ENCODE data around the gene EFCAB7. TPM values are rescaled to one million over a fixed set of nuclear protein-coding genes. Genes with fewer than 3 reads are reported as not detected.

Gene EFCAB7
- total RNA-seq, 1 experiment from 2014 or later: 3.0 TPM

- peaks cover 12% of the 10 kb centered on the region for H3K27me3 Mint-ChIP-seq (ENCODE audit: low read depth)
- H3K27ac Mint-ChIP-seq: no peak overlapping the region
- TF ChIP-seq CTCF (conservative IDR thresholded peaks at IDR 0.05): no peak
- Histone ChIP-seq H4K20me1 (ENCODE audit: control insufficient read depth, insufficient read depth, insufficient read length) (no peaks in the 10 kb centered on the region), H2BK12ac (ENCODE audit: insufficient read length, low read depth, low read length) (no peak overlapping the region), H3K27ac (ENCODE audit: insufficient read length, low read depth, low read length) (no peak overlapping the region), H3K23ac (ENCODE audit: insufficient read length, low read depth, low read length) (no peak overlapping the region), H2BK20ac (ENCODE audit: low read depth, low read length, poor library complexity, severe bottlenecking) (no peak overlapping the region), H3K79me1 (ENCODE audit: insufficient read depth, low read depth, low read length, poor library complexity, severe bottlenecking) (no peaks in the 10 kb centered on the region), H3K79me2 (ENCODE audit: insufficient read depth, low read length) (no peaks in the 10 kb centered on the region), H3K14ac (ENCODE audit: insufficient read depth, low read length) (no peak overlapping the region), H3K4ac (ENCODE audit: low read depth, low read length) (no peak overlapping the region), H3K23me2 (ENCODE audit: insufficient read length, low read depth, low read length, poor library complexity, severe bottlenecking) (peaks cover 16% of the 10 kb centered on the region), H3K56ac (ENCODE audit: insufficient read length, low read depth, low read length) (no peak overlapping the region), H3K4me2 (ENCODE audit: insufficient read depth, insufficient read length, low read length) (no peak overlapping the region), H2AFZ (ENCODE audit: low read length) (no peak overlapping the region), H3K9ac (ENCODE audit: extremely low read depth, insufficient read length, low read length) (no peak overlapping the region), H4K5ac (ENCODE audit: insufficient read length, low read depth, low read length) (no peak overlapping the region), H4K8ac (replicated peaks; ENCODE audit: insufficient read length, low read depth, low read length) (no peak overlapping the region), H4K91ac (ENCODE audit: insufficient read length, low read depth, low read length) (no peak overlapping the region), H2BK120ac (ENCODE audit: low read depth, low read length, poor library complexity, severe bottlenecking) (no peak overlapping the region), H2BK15ac (ENCODE audit: low read depth, low read length) (no peak overlapping the region), H3K4me1 (ENCODE audit: insufficient read depth, low read length) (peaks cover 3% of the 10 kb centered on the region; the same call in 1 of the 2 replicates), H2BK5ac (ENCODE audit: insufficient read length, low read length) (no peak overlapping the region), H2AK5ac (ENCODE audit: insufficient read length, low read length) (no peak overlapping the region), H3K18ac (ENCODE audit: insufficient read length, low read depth, low read length) (no peak overlapping the region), H3K9me3 (ENCODE audit: control insufficient read depth, low read depth, low read length) (no peaks in the 10 kb centered on the region), H3T11ph (ENCODE audit: low read length) (no peak overlapping the region), H3K27me3 (ENCODE audit: insufficient read depth, low read length) (no peaks in the 10 kb centered on the region)
- no peak for DNase-seq
- peaks cover 9 to 12% of the 10 kb centered on the region in 2 experiments for H3K4me1 Mint-ChIP-seq
- H3K4me3 Mint-ChIP-seq: no peak overlapping the region
- WGBS (ENCODE audit: extremely low coverage, insufficient read length, low lambda C conversion rate): no CpG with 5 or more reads among the region's 3 CpGs
- no peaks in the 10 kb centered on the region for H3K36me3 Mint-ChIP-seq (ENCODE audit: insufficient read depth in 1 of 3, low read depth in 3 of 3)
- H3K9me3 Mint-ChIP-seq: peaks cover 0 to 2% of the 10 kb centered on the region in 2 experiments; a peak in 1 of 5 replicates
Observed at GRCh38 chr1:63590166-63590560, 66.8 kb downstream of the EFCAB7 start.
